Muscle layer of duodenum (tissue), 2 donors: Measurements from ENCODE around the gene PARP14.

Experiments
- H3K27ac ChIP-seq: one replicate; pipeline ENCODE4 v1.7.0; 2013; ENCODE audit warnings: mild to moderate bottlenecking, low read length
- H3K27me3 ChIP-seq: one replicate; pipeline ENCODE4 v1.7.0; 2013; ENCODE audit warnings: low read depth, mild to moderate bottlenecking, control low read depth, low read length
- H3K36me3 ChIP-seq, 2 donors: one replicate each; pipeline ENCODE4 v1.7.0; 2013; ENCODE audit warnings: low read length in 2 of 2, control low read depth in 1 of 2, mild to moderate bottlenecking in 1 of 2; ENCODE audit not compliant: insufficient read depth in 2 of 2, control insufficient read depth in 1 of 2
- H3K4me1 ChIP-seq, 2 donors: one replicate each; pipeline ENCODE4 v1.7.0; 2013; ENCODE audit warnings: low read length in 2 of 2, mild to moderate bottlenecking in 2 of 2, control low read depth in 1 of 2, moderate library complexity in 1 of 2; ENCODE audit not compliant: insufficient read depth in 2 of 2, control insufficient read depth in 1 of 2
- H3K4me3 ChIP-seq, 2 donors: one replicate each; pipeline ENCODE4 v1.7.0; 2013; ENCODE audit warnings: low read length in 2 of 2, low read depth in 1 of 2, mild to moderate bottlenecking in 1 of 2
- H3K9me3 ChIP-seq, 2 donors: one replicate each; pipeline ENCODE4 v1.7.0; 2013; ENCODE audit warnings: low read length in 2 of 2, control low read depth in 1 of 2, mild to moderate bottlenecking in 1 of 2; ENCODE audit not compliant: control insufficient read depth in 1 of 2
- donor health status: healthy.

PARP14 gene

DNA sequence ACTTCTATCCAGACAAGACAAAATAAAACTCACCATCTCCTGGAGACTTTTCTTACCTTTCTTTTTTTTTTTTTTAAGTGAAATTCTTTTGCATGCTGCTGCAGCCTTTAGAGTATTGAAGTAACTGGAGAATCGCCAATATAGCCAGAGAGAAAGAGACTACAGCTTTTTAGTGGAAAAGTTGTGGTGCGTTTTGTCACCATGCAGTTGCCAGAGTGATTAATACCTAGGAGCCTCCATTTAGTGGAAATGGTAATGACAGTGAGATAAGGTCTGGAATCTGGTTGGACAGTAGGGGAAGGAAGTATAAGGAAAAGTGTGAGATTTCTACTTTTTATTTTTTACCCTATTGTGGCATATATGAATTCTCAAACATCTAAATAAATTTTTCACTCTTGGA lies 18.1 kb upstream of the PARP14 start:
- Histone ChIP-seq H3K4me1 (no peaks in the 10 kb centered on the region), H3K4me3 (no peak overlapping the region), H3K9me3 (no peaks in the 10 kb centered on the region), H3K27ac (no peak overlapping the region), H3K36me3 (no peaks in the 10 kb centered on the region), H3K27me3 (no peaks in the 10 kb centered on the region)

DNA sequence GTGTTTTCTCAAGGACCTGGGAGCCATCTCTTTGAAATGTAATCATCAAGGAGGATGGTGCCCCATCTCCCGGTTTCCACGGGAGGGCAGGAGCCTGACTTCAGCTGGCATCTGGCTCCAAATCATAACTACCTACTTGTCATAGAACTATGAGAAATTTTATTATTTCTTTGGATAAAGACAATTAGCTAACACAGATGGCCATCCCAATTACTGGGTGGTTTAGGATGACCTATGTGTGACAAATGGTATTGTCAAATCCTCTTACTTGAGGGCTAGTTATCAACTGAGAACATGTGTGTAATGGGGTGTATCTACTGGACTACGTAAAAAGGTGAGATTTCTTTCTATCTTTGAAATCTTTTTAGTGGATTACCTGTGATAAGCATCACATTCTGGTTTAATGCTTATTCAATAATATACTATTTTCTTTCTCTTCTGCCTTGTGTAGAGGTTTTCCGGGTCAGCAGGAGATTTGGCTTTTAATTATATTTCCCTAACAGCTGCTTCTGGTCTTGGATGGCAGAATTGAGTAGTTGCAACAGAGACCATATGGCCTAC lies 15.3 kb upstream of the PARP14 start:
- no peaks in the 10 kb centered on the region for H3K9me3 ChIP-seq
- no peaks in the 10 kb centered on the region for H3K36me3 ChIP-seq
- no peaks in the 10 kb centered on the region for H3K27me3 ChIP-seq
- no peaks in the 10 kb centered on the region for H3K4me1 ChIP-seq
- no peak overlapping the region for H3K4me3 ChIP-seq
- H3K27ac ChIP-seq = no peak overlapping the region

- no peak overlapping the region for H3K4me3 ChIP-seq
- no peaks in the 10 kb centered on the region for H3K4me1 ChIP-seq
- H3K27me3 ChIP-seq = no peaks in the 10 kb centered on the region
- no peaks in the 10 kb centered on the region for H3K9me3 ChIP-seq
- no peak overlapping the region for H3K27ac ChIP-seq
- no peaks in the 10 kb centered on the region for H3K36me3 ChIP-seq
Measured at GRCh38 chr3:122665881-122666280, 14.8 kb upstream of the PARP14 start.

- Histone ChIP-seq H3K9me3 (no peaks in the 10 kb centered on the region), H3K4me3 (no peak overlapping the region), H3K27ac (no peak overlapping the region), H3K4me1 (no peaks in the 10 kb centered on the region), H3K36me3 (no peaks in the 10 kb centered on the region), H3K27me3 (no peaks in the 10 kb centered on the region)
Measured at GRCh38 chr3:122668930-122669730, 11.5 kb upstream of the PARP14 start.

DNA sequence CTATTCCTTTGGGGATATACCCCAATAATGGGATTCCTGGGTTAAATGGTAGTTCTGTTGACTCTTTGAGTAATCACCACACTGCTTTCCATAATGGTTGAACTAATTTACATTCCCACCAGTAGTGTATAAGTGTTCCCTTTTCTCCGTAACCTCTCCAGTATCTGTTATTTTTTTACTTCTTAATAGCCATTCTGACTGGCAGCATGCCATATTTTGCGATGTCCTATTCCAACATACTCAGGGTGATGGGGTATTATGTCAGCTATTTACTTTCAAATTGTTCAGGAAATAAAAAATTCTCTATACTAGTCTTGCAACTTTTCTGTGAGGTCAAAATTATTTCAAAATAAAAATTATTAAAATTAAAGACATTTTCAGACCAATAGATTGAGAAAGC lies 9.1 kb upstream of the PARP14 start:
- Histone ChIP-seq H3K27ac (no peak overlapping the region), H3K9me3 (no peaks in the 10 kb centered on the region)

DNA sequence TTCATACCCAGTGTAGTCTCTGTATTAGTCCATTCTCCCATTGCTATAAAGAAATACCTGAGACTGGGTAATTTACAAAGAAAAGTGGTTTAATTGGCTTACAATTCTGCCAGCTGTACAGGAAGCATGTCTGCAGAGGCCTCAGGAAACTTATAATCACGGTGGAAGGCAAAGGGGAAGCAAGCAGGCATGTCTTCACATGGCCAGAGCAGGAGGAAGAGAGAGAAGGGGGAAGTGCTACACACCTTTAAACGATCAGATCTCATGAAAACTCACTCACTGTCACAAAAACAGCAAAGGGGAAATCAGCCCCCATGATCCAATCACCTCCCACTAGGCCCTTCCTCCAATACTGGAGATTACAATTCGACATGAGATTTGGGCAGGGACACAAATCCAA lies 6.3 kb upstream of the PARP14 start:
- Histone ChIP-seq H3K4me1 (peaks cover 0 to 6% of the 10 kb centered on the region in 2 donors), H3K9me3 (no peaks in the 10 kb centered on the region), H3K27ac (no peak overlapping the region), H3K36me3 (no peaks in the 10 kb centered on the region), H3K27me3 (no peaks in the 10 kb centered on the region), H3K4me3 (no peak overlapping the region)

More for the DNA sequence above, 9.1 kb upstream of the PARP14 start:
- Histone ChIP-seq H3K27me3 (no peaks in the 10 kb centered on the region), H3K4me1 (no peaks in the 10 kb centered on the region), H3K36me3 (no peaks in the 10 kb centered on the region), H3K4me3 (no peak overlapping the region)

DNA sequence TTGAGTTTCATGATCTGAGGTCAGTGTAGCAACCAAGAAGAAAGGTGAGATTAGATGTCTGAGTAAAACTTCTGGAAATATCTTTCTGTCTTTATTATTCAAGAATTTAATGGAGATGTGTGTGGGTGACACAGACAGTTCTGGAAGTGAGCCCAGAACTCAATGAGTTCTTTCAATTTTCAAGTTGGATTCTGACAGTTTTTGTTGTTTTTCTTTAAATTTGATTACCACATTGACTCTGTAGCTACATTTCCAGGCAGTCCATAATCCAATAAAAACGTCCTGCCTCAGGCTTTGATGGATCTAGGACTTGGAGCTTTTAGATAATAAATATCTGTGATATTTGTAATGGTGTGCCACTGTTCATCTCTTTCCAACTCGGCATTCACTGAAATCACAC lies 3.9 kb upstream of the PARP14 start:
- H3K27me3 ChIP-seq = no peaks in the 10 kb centered on the region
- H3K36me3 ChIP-seq = no peaks in the 10 kb centered on the region
- H3K4me3 ChIP-seq = no peak overlapping the region
- H3K9me3 ChIP-seq = no peaks in the 10 kb centered on the region
- peaks cover 4 to 18% of the 10 kb centered on the region in 2 donors for H3K4me1 ChIP-seq
- no peak overlapping the region for H3K27ac ChIP-seq

GRCh38 chr3:122677216-122677615 lies 3.4 kb upstream of the PARP14 start:
- no peak overlapping the region for H3K27ac ChIP-seq
- H3K4me3 ChIP-seq = no peak overlapping the region

DNA sequence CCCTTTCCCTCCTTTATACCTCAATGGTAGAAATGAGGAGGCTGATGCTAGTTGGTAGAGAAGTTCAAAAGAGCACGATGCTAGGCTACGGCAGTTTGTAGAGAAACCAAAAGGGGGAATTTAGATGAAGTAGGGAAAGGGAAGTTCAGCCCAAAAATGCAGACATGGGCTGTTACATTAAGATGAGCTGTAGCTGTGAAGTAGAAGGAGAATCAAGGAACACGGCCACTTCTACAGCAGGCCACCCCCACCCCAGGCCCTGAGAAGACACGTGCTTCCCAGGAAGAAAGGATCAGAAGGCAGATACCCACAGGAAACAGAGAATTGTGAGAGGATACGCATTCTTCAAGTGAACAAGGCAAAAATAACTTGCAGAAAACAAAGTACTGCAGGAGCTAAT lies 2.1 kb upstream of the PARP14 start:
- peaks cover 4 to 27% of the 10 kb centered on the region in 2 donors for H3K4me1 ChIP-seq
- H3K27ac ChIP-seq = peak overlapping the region; percentile 92

More at GRCh38 chr3:122677216-122677615, 3.4 kb upstream of the PARP14 start:
- H3K9me3 ChIP-seq = no peaks in the 10 kb centered on the region
- no peaks in the 10 kb centered on the region for H3K36me3 ChIP-seq
- peaks cover 4 to 22% of the 10 kb centered on the region in 2 donors for H3K4me1 ChIP-seq
- no peaks in the 10 kb centered on the region for H3K27me3 ChIP-seq

DNA sequence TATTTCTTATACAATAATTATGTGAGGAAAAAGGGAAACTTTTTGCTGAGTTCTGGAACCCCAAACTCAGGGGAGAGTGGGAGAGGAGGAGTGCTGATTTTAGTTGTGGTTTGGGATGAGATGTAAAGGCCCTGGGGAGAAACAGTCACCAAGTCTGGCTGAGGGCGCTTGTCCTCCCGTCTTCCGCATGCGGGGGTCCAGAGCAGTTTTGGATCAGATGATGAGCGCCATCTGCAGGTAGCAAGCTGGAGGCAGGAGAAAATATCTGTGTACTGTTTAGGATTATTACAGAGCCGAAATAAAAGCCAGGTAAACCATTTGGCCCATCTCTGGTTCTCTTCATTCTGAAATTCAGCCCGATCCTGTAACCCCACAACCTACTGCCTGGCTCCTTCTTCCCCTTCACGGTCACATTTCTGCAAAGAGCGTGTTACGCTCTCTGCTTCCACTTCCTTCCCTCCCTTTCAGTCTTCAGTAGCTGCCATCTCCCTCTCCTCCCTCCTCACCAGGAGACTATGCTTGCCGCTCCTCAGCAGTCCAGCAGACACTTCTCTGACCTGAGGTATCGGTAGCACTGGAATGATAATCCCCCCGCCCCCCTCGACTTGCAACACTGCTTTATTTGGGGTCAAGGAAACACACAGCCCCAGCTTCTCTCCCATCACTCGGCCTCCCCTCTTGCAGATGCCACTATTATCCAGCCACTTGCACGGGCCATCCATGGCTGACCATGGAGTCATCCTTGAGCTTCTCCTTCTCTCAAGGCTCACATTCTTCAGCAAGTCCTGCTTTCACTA lies 1.4 kb upstream of the PARP14 start:
- Histone ChIP-seq H3K4me1 (peaks cover 4 to 27% of the 10 kb centered on the region in 2 donors), H3K27ac (peak overlapping the region; percentile 92), H3K27me3 (no peaks in the 10 kb centered on the region)

More for the DNA sequence above, 2.1 kb upstream of the PARP14 start:
- Histone ChIP-seq H3K4me3 (no peak overlapping the region), H3K36me3 (no peaks in the 10 kb centered on the region), H3K9me3 (no peaks in the 10 kb centered on the region), H3K27me3 (no peaks in the 10 kb centered on the region)

GRCh38 chr3:122679882-122680474 lies 661 bp upstream of the PARP14 start:
- H3K9me3 ChIP-seq = no peaks in the 10 kb centered on the region
- H3K27ac ChIP-seq = peak overlapping the region; percentile 92
- H3K4me3 ChIP-seq = peak overlapping the region; percentile 72 to 86
- no peaks in the 10 kb centered on the region for H3K36me3 ChIP-seq
- no peaks in the 10 kb centered on the region for H3K27me3 ChIP-seq
- H3K4me1 ChIP-seq = peaks cover 4 to 27% of the 10 kb centered on the region in 2 donors

More for the DNA sequence above, 1.4 kb upstream of the PARP14 start:
- H3K36me3 ChIP-seq = no peaks in the 10 kb centered on the region
- H3K9me3 ChIP-seq = no peaks in the 10 kb centered on the region
- peak overlapping the region; percentile 72 to 86 for H3K4me3 ChIP-seq
